Measurements from ENCODE around the gene SCN2A.

DNA sequence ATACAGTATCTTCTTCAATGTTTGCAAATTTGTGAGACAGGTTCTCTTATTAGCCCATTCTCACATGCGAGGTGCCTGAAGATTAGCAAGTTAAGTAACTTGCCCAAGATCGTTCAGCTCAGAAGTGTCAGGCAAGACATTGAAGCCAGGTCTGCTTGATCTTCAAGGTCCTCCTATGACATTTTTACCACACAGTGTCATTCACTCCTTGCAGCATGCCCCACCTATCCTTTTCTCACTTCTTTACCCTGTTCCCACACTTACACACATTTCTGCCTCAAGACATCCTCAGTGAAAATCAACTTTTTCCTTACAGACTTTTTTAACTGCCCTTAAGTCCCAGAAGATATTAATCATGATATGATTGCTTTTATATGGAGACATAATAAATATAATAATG lies 73.8 kb downstream of the SCN2A start:
- TF ChIP-seq CTCF (conservative IDR thresholded peaks at IDR 0.05; ENCODE audit: low read depth, low read length) (no peak), EZH2 (IDR thresholded peaks at IDR 0.05; ENCODE audit: low read length, unreplicated experiment) (no peak), EZH2phosphoT487 (IDR thresholded peaks at IDR 0.05; ENCODE audit: borderline replicate concordance, low read length) (no peak)
